HCT116 (cell line): Measurements from ENCODE around the gene AVL9. TPM values are rescaled to one million over a fixed set of nuclear protein-coding genes. Genes with fewer than 3 reads are reported as not detected.

ENCODE experiments used
- ATAC-seq: fragments of 200-7000 bp; cut with Tn5 transposase; 2 replicates; pipeline ENCODE4 v1.9.1; 2020; ENCODE audit warnings: mild to moderate bottlenecking, moderate library complexity
- BruUV-seq: library from RNA; stranded (reverse); fragments of 400-500 nt; replicated peaks from 2 replicates; lab custom pipeline; 2021; lab: Mats Ljungman, UMichigan
- CTCF ChIA-PET: fragments of 300-600 bp; sonication (Branson Sonifier 250); formaldehyde crosslinking; loops from one replicate; lab custom pipeline; 2021; ENCODE audit warnings: antibody characterized with exemption; lab: Charles Lee
- POLR2A ChIA-PET: fragments of 300-600, 350-600 bp; sonication (Branson Sonifier 250); formaldehyde crosslinking; loops from one replicate; lab custom pipeline; 2021; ENCODE audit warnings: antibody characterized with exemption; lab: Charles Lee
- RAD21 ChIA-PET, 2 experiments: fragments of 300-600 bp; sonication (Branson Sonifier 250); formaldehyde crosslinking; loops; one replicate each; lab custom pipeline; 2023; ENCODE audit warnings: low total read pairs in 2 of 2; ENCODE audit not compliant: uncharacterized antibody in 2 of 2, unreplicated experiment in 2 of 2, low non-redundant PET in 1 of 2; lab: Charles Lee
- DNase-seq: peaks from one replicate; pipeline ENCODE4 v3.0.0-alpha.2; 2010; ENCODE audit warnings: low read depth, low spot score
- H2AFZ ChIP-seq: fragments of 200-600 bp; shearing (Covaris generic), sonication (generic); 2 replicates; pipeline ENCODE4 v1.6.1; 2017; ENCODE audit warnings: low read depth, mixed run types, mixed read lengths, antibody characterized with exemption, low read length; ENCODE audit not compliant: poor library complexity, severe bottlenecking
- H3K27ac ChIP-seq: 2 replicates; pipeline ENCODE4 v1.5.1; 2012; ENCODE audit warnings: low read depth, low read length
- H3K27me3 ChIP-seq: fragments of 200-600 bp; sonication (generic); 2 replicates; pipeline ENCODE4 v1.6.1; 2016; ENCODE audit warnings: mixed run types, low read length, mixed read lengths; ENCODE audit not compliant: insufficient read depth
- H3K36me3 ChIP-seq, 2 experiments: fragments of 200-500 bp in 1 of 2; fragments of 200-600 bp in 1 of 2; sonication (Bioruptor generic) in 1 of 2; sonication (generic) in 1 of 2; 2 replicates each; pipeline versions ENCODE4 v1.5.1 to v1.6.1; 2014 to 2016; ENCODE audit warnings: low read length in 2 of 2, inconsistent platforms in 1 of 2, mixed read lengths in 1 of 2, mixed run types in 1 of 2; ENCODE audit not compliant: insufficient read depth in 2 of 2, control insufficient read depth in 1 of 2
- H3K4me1 ChIP-seq, 2 experiments: fragments of 200-600 bp in 1 of 2; sonication (generic) in 1 of 2; 2 replicates each; pipeline versions ENCODE4 v1.5.1 to v1.6.1; 2012 to 2017; ENCODE audit warnings: low read length in 2 of 2, inconsistent platforms in 1 of 2, mild to moderate bottlenecking in 1 of 2, mixed read lengths in 1 of 2, mixed run types in 1 of 2, moderate library complexity in 1 of 2; ENCODE audit not compliant: insufficient read depth in 2 of 2, control insufficient read depth in 1 of 2
- H3K4me2 ChIP-seq: fragments of 200-600 bp; sonication (generic); 2 replicates; pipeline ENCODE4 v1.6.1; 2017; ENCODE audit warnings: mixed run types, low read length, mixed read lengths
- H3K4me3 ChIP-seq, 2 experiments: fragments of 200-600 bp in 1 of 2; sonication (generic) in 1 of 2; replicated peaks in 1 of 2; 2 replicates each; pipeline ENCODE4 v1.5.1; 2011 to 2016; ENCODE audit warnings: low read length in 2 of 2, control low read depth in 1 of 2, low read depth in 1 of 2, mild to moderate bottlenecking in 1 of 2, mixed read lengths in 1 of 2, mixed run types in 1 of 2
- H3K79me2 ChIP-seq: fragments of 200-600 bp; sonication (generic); 2 replicates; pipeline ENCODE4 v1.6.1; 2017; ENCODE audit warnings: mild to moderate bottlenecking, mixed run types, low read length, moderate library complexity, mixed read lengths; ENCODE audit not compliant: insufficient read depth
- H3K9ac ChIP-seq: fragments of 200-600 bp; sonication (generic); 2 replicates; pipeline ENCODE4 v1.6.1; 2016; ENCODE audit warnings: low read length, mixed read lengths
- H3K9me2 ChIP-seq: fragments of 200-600 bp; sonication (generic), shearing (Covaris generic); 2 replicates; pipeline ENCODE4 v1.6.1; 2017; ENCODE audit warnings: mixed run types, mild to moderate bottlenecking, moderate library complexity; ENCODE audit not compliant: insufficient read depth
- H3K9me3 ChIP-seq, 2 experiments: fragments of 200-500 bp in 1 of 2; fragments of 200-600 bp in 1 of 2; sonication (Bioruptor generic) in 1 of 2; sonication (generic) in 1 of 2; 2 replicates each; pipeline ENCODE4 v1.6.1; 2014 to 2017; ENCODE audit warnings: low read length in 2 of 2, mixed read lengths in 2 of 2, inconsistent platforms in 1 of 2, low read depth in 1 of 2, mild to moderate bottlenecking in 1 of 2, mixed run types in 1 of 2, moderate library complexity in 1 of 2; ENCODE audit not compliant: control insufficient read depth in 1 of 2, insufficient read depth in 1 of 2
- H4K20me1 ChIP-seq: fragments of 200-600 bp; sonication (generic), shearing (Covaris generic); 2 replicates; pipeline ENCODE4 v1.6.1; 2017; ENCODE audit warnings: mixed run types, mild to moderate bottlenecking, moderate library complexity; ENCODE audit not compliant: insufficient read depth
- CBX3 ChIP-seq: IDR thresholded peaks from 2 replicates; pipeline ENCODE4 v1.6.1; 2012; ENCODE audit warnings: low read depth
- CEBPB ChIP-seq: IDR thresholded peaks from 2 replicates; pipeline ENCODE4 v1.6.1; 2012; ENCODE audit warnings: low read depth
- CTCF ChIP-seq, 3 experiments: fragments of 200-600 bp in 1 of 3; sonication (generic) in 1 of 3; IDR thresholded peaks in 2 of 3; conservative IDR thresholded peaks in 1 of 3; 2 replicates each; pipeline ENCODE4 v1.5.1; 2012 to 2017; ENCODE audit warnings: low read depth in 2 of 3, low read length in 2 of 3, antibody characterized with exemption in 1 of 3, borderline replicate concordance in 1 of 3, control low read depth in 1 of 3, mild to moderate bottlenecking in 1 of 3, mixed read lengths in 1 of 3, mixed run types in 1 of 3, moderate library complexity in 1 of 3; ENCODE audit not compliant: insufficient read depth in 1 of 3
- ELF1 ChIP-seq: IDR thresholded peaks from 2 replicates; pipeline ENCODE4 v1.6.1; 2012; ENCODE audit warnings: low read depth, borderline replicate concordance
- EZH2 ChIP-seq: fragments of 200-600 bp; sonication (generic); IDR thresholded peaks from 2 replicates; pipeline ENCODE4 v1.6.1; 2017; ENCODE audit warnings: antibody characterized with exemption, mixed run types
- EZH2phosphoT487 ChIP-seq: fragments of 200-600 bp; IDR thresholded peaks from 2 replicates; pipeline ENCODE4 v1.6.1; 2018; ENCODE audit warnings: antibody characterized with exemption, borderline replicate concordance
- JUND ChIP-seq: IDR thresholded peaks from 2 replicates; pipeline ENCODE4 v1.6.1; 2012
- REST ChIP-seq: IDR thresholded peaks from 2 replicates; pipeline ENCODE4 v1.6.1; 2012; ENCODE audit warnings: low read depth
- SIN3A ChIP-seq: IDR thresholded peaks from 2 replicates; pipeline ENCODE4 v1.6.1; 2012; ENCODE audit warnings: low read depth
- SP1 ChIP-seq: IDR thresholded peaks from 2 replicates; pipeline ENCODE4 v1.6.1; 2012; ENCODE audit warnings: low read depth
- TCF7L2 ChIP-seq: IDR thresholded peaks from 2 replicates; pipeline ENCODE4 v1.7.0; 2011; ENCODE audit warnings: borderline replicate concordance, inconsistent platforms; ENCODE audit not compliant: insufficient read depth, insufficient read length; ENCODE audit errors: extremely low read depth
- YY1 ChIP-seq: IDR thresholded peaks from 2 replicates; pipeline ENCODE4 v1.6.1; 2011; ENCODE audit warnings: low read length, low read depth, moderate library complexity, mild to moderate bottlenecking; ENCODE audit not compliant: insufficient replicate concordance; ENCODE audit errors: extremely low read depth
- ZFX ChIP-seq: fragments of 450-650 bp; IDR thresholded peaks from 2 replicates; pipeline ENCODE4 v1.6.1; 2017
- ZNF274 ChIP-seq: fragments of 200-500 bp; sonication (Bioruptor generic); IDR thresholded peaks from 2 replicates; pipeline ENCODE4 v1.6.1; 2014; ENCODE audit warnings: mild to moderate bottlenecking, low read depth, low read length, inconsistent platforms
- intact Hi-C: fragments of 100-400 bp; cut with micrococcal nuclease; formaldehyde crosslinking; loops from 2 replicates; pipeline ENCODE4 v1.10.0; 2022
- total RNA-seq: library from RNA; stranded (reverse); gene quantifications from one replicate; pipeline ENCODE4 v1.2.1, GENCODE V29; 2021; ENCODE audit not compliant: unreplicated experiment
- TF ChIP-seq, protein P1 (sequence below): IDR thresholded peaks from 2 replicates; pipeline ENCODE4 v1.6.1; 2012

Gene AVL9
- total RNA-seq, 1 experiment from 2014 or later: 89.0 TPM

GRCh38 chr7:32524631-32525030 is 29.3 kb downstream of the AVL9 start:
- Histone ChIP-seq H3K79me2 (peaks cover 48% of the 10 kb centered on the region), H3K4me1 (no peaks in the 10 kb centered on the region), H3K9me3 (peaks cover 3 to 8% of the 10 kb centered on the region in 2 experiments; a peak in 2 of 4 replicates), H3K36me3 (0 out of 4 replicates have a peak, but pooled peaks cover 0 to 10% of the 10 kb centered on the region in 2 experiments), H3K27me3 (no peaks in the 10 kb centered on the region), H3K9me2 (no peaks in the 10 kb centered on the region), H3K4me2 (no peak overlapping the region), H3K4me3 (no peak overlapping the region), H2AFZ (no peak overlapping the region), H4K20me1 (0 out of 2 replicates have a peak, but pooled peaks cover 3% of the 10 kb centered on the region), H3K27ac (no peak overlapping the region), H3K9ac (no peak overlapping the region)
- no peak for DNase-seq
- CTCF ChIA-PET: no interaction called here
- intact Hi-C loops: no loop called here
- RAD21 ChIA-PET: no interaction called here
- POLR2A ChIA-PET: no interaction called here
- TF ChIP-seq, protein P1, sequence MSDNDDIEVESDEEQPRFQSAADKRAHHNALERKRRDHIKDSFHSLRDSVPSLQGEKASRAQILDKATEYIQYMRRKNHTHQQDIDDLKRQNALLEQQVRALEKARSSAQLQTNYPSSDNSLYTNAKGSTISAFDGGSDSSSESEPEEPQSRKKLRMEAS: no peak
- no peak for TF ChIP-seq JUND
- no peak for TF ChIP-seq CBX3
- TF ChIP-seq SP1: no peak
- no peak for TF ChIP-seq YY1
- TF ChIP-seq EZH2phosphoT487: no peak
- BruUV-seq: no TSS peak
- no peak for ATAC-seq

- H3K9ac ChIP-seq: no peak overlapping the region
- 0 out of 4 replicates have a peak, but pooled peaks cover 0 to under 1% of the 10 kb centered on the region in 2 experiments for H3K36me3 ChIP-seq
- no peak for ATAC-seq
- ChIA-PET CTCF (no interaction called here), RAD21 (no interaction called here), POLR2A (no interaction called here)
- no peaks in the 10 kb centered on the region for H3K9me3 ChIP-seq
- no TSS peak for BruUV-seq
- peaks cover 46% of the 10 kb centered on the region for H3K79me2 ChIP-seq
- H3K9me2 ChIP-seq: no peaks in the 10 kb centered on the region
- H4K20me1 ChIP-seq: 0 out of 2 replicates have a peak, but pooled peaks cover 11% of the 10 kb centered on the region
- no peaks in the 10 kb centered on the region for H3K4me1 ChIP-seq
- DNase-seq: no peak
- no peak overlapping the region for H3K4me3 ChIP-seq
- intact Hi-C loops: no loop called here
- H3K4me2 ChIP-seq: no peak overlapping the region
- H3K27ac ChIP-seq: no peak overlapping the region
- H2AFZ ChIP-seq: no peak overlapping the region
- no peaks in the 10 kb centered on the region for H3K27me3 ChIP-seq
- TF ChIP-seq CTCF (IDR thresholded peaks at IDR 0.05 in 2 of 3, conservative IDR thresholded peaks at IDR 0.05 in 1 of 3; ENCODE audit: borderline replicate concordance in 1 of 3, insufficient read depth in 1 of 3, low read depth in 2 of 3, low read length in 2 of 3): no peak
- no peak for TF ChIP-seq EZH2
- TF ChIP-seq JUND: no peak
- TF ChIP-seq, protein P1: no peak
- no peak for TF ChIP-seq YY1
- no peak for TF ChIP-seq REST
- TF ChIP-seq ZNF274: no peak
- TF ChIP-seq CEBPB: no peak
- TF ChIP-seq SP1: no peak
- no peak for TF ChIP-seq ZFX
- TF ChIP-seq SIN3A: no peak
- no peak for TF ChIP-seq CBX3
- TF ChIP-seq ELF1: no peak
- no peak for TF ChIP-seq TCF7L2
Measured at GRCh38 chr7:32525839-32526238, 30.6 kb downstream of the AVL9 start.
